LNCAP (cell line): ENCODE data around the gene ALDOC.

Experiments
- TF ChIP-seq, protein P1 (sequence below): fragments of 450-650 bp; IDR thresholded peaks from 2 replicates; pipeline ENCODE4 v1.5.1; 2017; ENCODE audit warnings: mild to moderate bottlenecking

ALDOC gene

GRCh38 chr17:28598389-28598788 is 21.7 kb upstream of the ALDOC start:
- TF ChIP-seq, protein P1, sequence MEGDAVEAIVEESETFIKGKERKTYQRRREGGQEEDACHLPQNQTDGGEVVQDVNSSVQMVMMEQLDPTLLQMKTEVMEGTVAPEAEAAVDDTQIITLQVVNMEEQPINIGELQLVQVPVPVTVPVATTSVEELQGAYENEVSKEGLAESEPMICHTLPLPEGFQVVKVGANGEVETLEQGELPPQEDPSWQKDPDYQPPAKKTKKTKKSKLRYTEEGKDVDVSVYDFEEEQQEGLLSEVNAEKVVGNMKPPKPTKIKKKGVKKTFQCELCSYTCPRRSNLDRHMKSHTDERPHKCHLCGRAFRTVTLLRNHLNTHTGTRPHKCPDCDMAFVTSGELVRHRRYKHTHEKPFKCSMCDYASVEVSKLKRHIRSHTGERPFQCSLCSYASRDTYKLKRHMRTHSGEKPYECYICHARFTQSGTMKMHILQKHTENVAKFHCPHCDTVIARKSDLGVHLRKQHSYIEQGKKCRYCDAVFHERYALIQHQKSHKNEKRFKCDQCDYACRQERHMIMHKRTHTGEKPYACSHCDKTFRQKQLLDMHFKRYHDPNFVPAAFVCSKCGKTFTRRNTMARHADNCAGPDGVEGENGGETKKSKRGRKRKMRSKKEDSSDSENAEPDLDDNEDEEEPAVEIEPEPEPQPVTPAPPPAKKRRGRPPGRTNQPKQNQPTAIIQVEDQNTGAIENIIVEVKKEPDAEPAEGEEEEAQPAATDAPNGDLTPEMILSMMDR: no peak

DNA sequence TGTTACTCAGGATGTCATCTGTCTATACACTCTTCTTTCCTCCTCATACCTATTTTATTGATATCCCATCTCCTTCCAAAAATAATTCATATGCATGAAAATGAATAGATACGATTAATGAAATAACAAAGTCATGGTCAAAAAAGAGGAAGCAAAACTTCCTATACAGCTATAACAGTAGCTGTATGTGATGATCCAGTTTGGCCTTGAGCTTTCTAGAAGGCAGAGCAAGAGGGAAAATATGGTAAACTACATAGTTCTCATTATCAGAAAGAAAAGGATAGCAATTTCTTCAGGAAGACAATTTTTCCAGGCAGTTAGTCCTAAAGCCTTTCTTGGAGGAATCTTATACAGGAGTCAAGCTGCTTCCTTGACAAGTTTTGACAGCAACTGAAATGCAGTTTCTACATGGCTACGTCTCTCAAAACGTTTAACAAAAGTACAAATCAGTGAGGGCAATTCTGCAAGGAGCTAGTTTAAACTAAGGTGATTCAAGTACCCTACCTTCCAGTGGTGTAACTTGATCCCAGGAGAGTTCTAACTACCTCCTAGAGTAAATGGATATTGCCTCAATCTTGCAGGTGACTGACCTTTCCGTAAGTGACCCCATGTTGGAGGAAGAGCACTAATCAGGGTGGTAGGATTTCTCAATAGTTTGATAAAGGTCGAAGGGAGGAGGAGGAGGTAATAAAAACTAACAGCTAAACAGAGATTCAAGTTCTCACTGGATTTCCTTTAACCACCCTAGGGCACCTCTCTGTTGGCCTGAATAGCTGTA is 21.1 kb upstream of the ALDOC start:
- TF ChIP-seq, protein P1: no peak

GRCh38 chr17:28592260-28592659 is 15.6 kb upstream of the ALDOC start:
- TF ChIP-seq, protein P1: no peak

DNA sequence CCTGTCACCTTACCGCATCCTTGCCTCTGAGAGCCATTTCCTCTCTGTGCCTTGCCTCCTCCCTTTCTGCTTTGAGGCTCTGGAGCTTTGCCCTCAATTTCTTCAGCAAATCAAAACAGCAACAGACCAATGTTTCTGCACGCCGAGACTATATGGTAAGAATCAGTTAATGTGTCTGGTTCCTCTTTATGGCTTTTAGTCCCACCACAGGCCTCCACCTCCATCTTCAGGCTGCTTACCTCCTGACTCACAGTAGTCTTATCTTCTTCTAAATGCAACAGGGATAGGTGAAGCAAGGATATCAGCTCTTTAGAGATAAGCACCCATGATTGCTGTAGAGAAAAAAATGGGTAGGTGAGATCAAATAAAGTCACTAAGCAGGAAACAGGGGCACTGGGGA is 9.2 kb upstream of the ALDOC start:
- TF ChIP-seq, protein P1: no peak

DNA sequence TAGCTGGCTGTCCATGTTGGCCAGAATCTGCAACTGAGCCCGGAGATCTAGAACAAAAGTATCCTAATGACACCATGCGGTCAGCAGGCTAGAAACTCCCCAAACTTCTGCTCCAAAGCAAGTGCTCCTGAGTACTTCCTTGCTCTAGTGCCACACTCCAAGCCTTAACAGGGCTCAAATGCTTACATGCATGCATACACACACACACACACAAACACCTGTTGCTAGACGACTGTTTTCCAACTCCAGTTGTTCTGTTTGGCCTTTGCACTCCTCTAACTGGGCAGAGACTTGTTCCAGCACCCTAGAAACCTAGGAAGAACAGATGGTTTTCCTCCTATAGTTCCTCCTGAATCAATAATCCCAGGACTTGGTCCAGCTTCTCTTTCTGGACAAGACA is 7.7 kb upstream of the ALDOC start:
- TF ChIP-seq, protein P1: no peak

GRCh38 chr17:28582513-28582912 is 5.8 kb upstream of the ALDOC start:
- TF ChIP-seq, protein P1: no peak

GRCh38 chr17:28580959-28581358 is 4.3 kb upstream of the ALDOC start:
- TF ChIP-seq, protein P1: no peak

DNA sequence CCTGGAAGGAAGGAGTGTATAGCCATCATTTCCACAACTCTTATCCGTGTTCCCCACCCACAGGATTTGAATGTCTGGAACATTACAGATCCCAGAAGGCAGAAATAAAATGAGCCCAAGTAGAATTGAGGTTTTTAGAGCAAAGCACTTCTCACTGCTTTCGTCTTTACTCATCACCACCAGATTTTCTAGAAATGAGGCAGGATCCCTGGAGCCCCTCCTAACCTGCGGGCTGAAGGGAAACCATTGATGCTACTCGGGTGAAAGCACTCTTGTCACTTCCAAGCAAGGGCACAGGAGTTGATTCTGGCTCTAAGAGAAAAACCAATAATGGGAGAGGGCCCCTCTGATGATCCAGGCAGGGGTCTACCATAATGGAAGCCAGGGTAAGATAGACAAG is 2.8 kb upstream of the ALDOC start:
- TF ChIP-seq, protein P1: no peak
